CD4-positive, alpha-beta T cell treated with Interleukin-17A for 4 hours (primary cell): ENCODE results near the gene GMEB1.
"Not testable (repeated sequence)": the region's sequence is repeated elsewhere in the genome, so short reads cannot be mapped to it uniquely, and the experiment has no call there.

Experiments used
- DNase-seq: peaks from one replicate; pipeline ENCODE4 v3.0.0-alpha.2; 2020; ENCODE audit warnings: mixed read lengths

Gene GMEB1

GRCh38 chr1:28671254-28671780, 2.7 kb downstream of the GMEB1 start:
- DNase-seq: no peak

GRCh38 chr1:28672971-28673370, 4.4 kb downstream of the GMEB1 start:
- DNase-seq: not testable (repeated sequence)

GRCh38 chr1:28675924-28676257, 7.3 kb downstream of the GMEB1 start:
- DNase-seq: no peak

GRCh38 chr1:28680151-28680550, 11.6 kb downstream of the GMEB1 start:
- no peak for DNase-seq

- no peak for DNase-seq
Observed at GRCh38 chr1:28682840-28683239, 14.3 kb downstream of the GMEB1 start.

GRCh38 chr1:28684937-28685336, 16.4 kb downstream of the GMEB1 start:
- no peak for DNase-seq

- DNase-seq: not testable (repeated sequence)
Observed at GRCh38 chr1:28691627-28692026, 23.0 kb downstream of the GMEB1 start.

- DNase-seq: no peak
Observed at GRCh38 chr1:28703629-28704028, 35.0 kb downstream of the GMEB1 start.

GRCh38 chr1:28716336-28716735, 47.8 kb downstream of the GMEB1 start:
- DNase-seq: no peak

- DNase-seq: no peak
Observed at GRCh38 chr1:28718166-28718565, 49.6 kb downstream of the GMEB1 start.

GRCh38 chr1:28718586-28719331, 50.2 kb downstream of the GMEB1 start:
- DNase-seq: no peak

GRCh38 chr1:28719332-28719619, 50.7 kb downstream of the GMEB1 start:
- DNase-seq: no peak

- no peak for DNase-seq
Observed at GRCh38 chr1:28720376-28720775, 51.8 kb downstream of the GMEB1 start.

GRCh38 chr1:28721927-28722326, 53.3 kb downstream of the GMEB1 start:
- not testable (repeated sequence) for DNase-seq

- not testable (repeated sequence) for DNase-seq
Observed at GRCh38 chr1:28725365-28725764, 56.8 kb downstream of the GMEB1 start.

- no peak for DNase-seq
Observed at GRCh38 chr1:28735961-28736449, 67.4 kb downstream of the GMEB1 start.

GRCh38 chr1:28736450-28737306, 68.1 kb downstream of the GMEB1 start, which contains the start of gene YTHDF2:
Gene YTHDF2, plus strand, starts transcription at chr1:28736940. Its CDS starts 181 bp downstream, at chr1:28737121.
- DNase-seq: peak; percentile 99

- peak; percentile 64 for DNase-seq
Observed at GRCh38 chr1:28737307-28738132, 68.9 kb downstream of the GMEB1 start.

GRCh38 chr1:28740118-28740517, 71.5 kb downstream of the GMEB1 start:
- DNase-seq: no peak

GRCh38 chr1:28744184-28744583, 75.6 kb downstream of the GMEB1 start:
- no peak for DNase-seq

GRCh38 chr1:28745653-28746173, 77.1 kb downstream of the GMEB1 start:
- no peak for DNase-seq

- no peak for DNase-seq
Observed at GRCh38 chr1:28750330-28750729, 81.7 kb downstream of the GMEB1 start.
